ENCODE data around the gene CMC4.

GRCh38 chrX:155056877-155057792 lies 13.8 kb downstream of the CMC4 start:
- TF ChIP-seq POLR2A (IDR thresholded peaks at IDR 0.05; ENCODE audit: low read depth, low read length) (no peak), POLR2AphosphoS5 (IDR thresholded peaks at IDR 0.05; ENCODE audit: low read depth, low read length) (peak; percentile 38; the same call in 1 of the 2 replicates), TAF1 (IDR thresholded peaks at IDR 0.05; ENCODE audit: borderline replicate concordance, low read depth, low read length) (no peak)

All from GM12892 (cell line).